ENCODE data around the gene TENM4.

- TF ChIP-seq EZH2phosphoT487 (IDR thresholded peaks at IDR 0.05; ENCODE audit: borderline replicate concordance, low read depth, low read length) (no peak), CTCF (conservative IDR thresholded peaks at IDR 0.05; ENCODE audit: low read length) (no peak)
Observed at GRCh38 chr11:79414041-79414440, 26.8 kb downstream of the TENM4 start.
